ENCODE results near the gene KCTD18.

KCTD18 gene

GRCh38 chr2:200452377-200452776 lies 57.5 kb downstream of the KCTD18 start:
- DNase-seq (ENCODE audit: low read depth): no peak
- no peak overlapping the region for H3K4me3 ChIP-seq (ENCODE audit: low read depth, low read length)
- TF ChIP-seq, protein P1, sequence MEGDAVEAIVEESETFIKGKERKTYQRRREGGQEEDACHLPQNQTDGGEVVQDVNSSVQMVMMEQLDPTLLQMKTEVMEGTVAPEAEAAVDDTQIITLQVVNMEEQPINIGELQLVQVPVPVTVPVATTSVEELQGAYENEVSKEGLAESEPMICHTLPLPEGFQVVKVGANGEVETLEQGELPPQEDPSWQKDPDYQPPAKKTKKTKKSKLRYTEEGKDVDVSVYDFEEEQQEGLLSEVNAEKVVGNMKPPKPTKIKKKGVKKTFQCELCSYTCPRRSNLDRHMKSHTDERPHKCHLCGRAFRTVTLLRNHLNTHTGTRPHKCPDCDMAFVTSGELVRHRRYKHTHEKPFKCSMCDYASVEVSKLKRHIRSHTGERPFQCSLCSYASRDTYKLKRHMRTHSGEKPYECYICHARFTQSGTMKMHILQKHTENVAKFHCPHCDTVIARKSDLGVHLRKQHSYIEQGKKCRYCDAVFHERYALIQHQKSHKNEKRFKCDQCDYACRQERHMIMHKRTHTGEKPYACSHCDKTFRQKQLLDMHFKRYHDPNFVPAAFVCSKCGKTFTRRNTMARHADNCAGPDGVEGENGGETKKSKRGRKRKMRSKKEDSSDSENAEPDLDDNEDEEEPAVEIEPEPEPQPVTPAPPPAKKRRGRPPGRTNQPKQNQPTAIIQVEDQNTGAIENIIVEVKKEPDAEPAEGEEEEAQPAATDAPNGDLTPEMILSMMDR (IDR thresholded peaks at IDR 0.05; ENCODE audit: control insufficient read depth, extremely low read depth, insufficient read depth): no peak

GRCh38 chr2:200451511-200451910 lies 58.4 kb downstream of the KCTD18 start:
- no peak overlapping the region for H3K4me3 ChIP-seq (ENCODE audit: low read depth, low read length)
- TF ChIP-seq, protein P1 (IDR thresholded peaks at IDR 0.05; ENCODE audit: control insufficient read depth, extremely low read depth, insufficient read depth): no peak
- no peak for DNase-seq (ENCODE audit: low read depth)

- TF ChIP-seq, protein P1 (IDR thresholded peaks at IDR 0.05; ENCODE audit: control insufficient read depth, extremely low read depth, insufficient read depth): no peak
Observed at GRCh38 chr2:200450288-200450687, 59.6 kb downstream of the KCTD18 start.

DNA sequence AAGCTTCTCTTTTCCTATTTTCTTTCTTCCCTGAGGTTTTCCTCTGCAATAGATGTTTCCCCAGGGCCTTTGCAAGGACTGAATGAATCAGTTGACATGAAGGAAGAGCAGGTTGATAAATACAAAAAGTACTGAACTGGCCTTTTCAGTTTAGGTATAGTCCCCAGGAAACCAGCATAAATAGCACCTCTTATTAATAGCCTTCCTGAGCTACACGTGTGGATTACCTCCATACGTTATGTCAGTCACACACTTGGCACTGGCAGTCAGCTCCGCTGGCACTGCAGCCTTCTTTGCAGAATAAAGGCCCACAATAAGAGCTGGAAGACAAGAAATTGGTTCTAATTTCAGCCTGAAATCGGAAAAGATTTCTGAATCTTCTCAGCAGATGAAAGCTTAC lies 60.7 kb downstream of the KCTD18 start:
- TF ChIP-seq, protein P1 (IDR thresholded peaks at IDR 0.05; ENCODE audit: control insufficient read depth, extremely low read depth, insufficient read depth): no peak
- no peak overlapping the region for H3K4me3 ChIP-seq (ENCODE audit: low read depth, low read length)
- DNase-seq (ENCODE audit: low read depth): no peak

More at GRCh38 chr2:200450288-200450687, 59.6 kb downstream of the KCTD18 start:
- no peak overlapping the region for H3K4me3 ChIP-seq (ENCODE audit: low read depth, low read length)
- no peak for DNase-seq (ENCODE audit: low read depth)

- no peak overlapping the region for H3K4me3 ChIP-seq (ENCODE audit: low read depth, low read length)
- DNase-seq (ENCODE audit: low read depth): no peak
- TF ChIP-seq, protein P1 (IDR thresholded peaks at IDR 0.05; ENCODE audit: control insufficient read depth, extremely low read depth, insufficient read depth): no peak
Observed at GRCh38 chr2:200448455-200448854, 61.4 kb downstream of the KCTD18 start.

GRCh38 chr2:200447139-200447855 lies 62.6 kb downstream of the KCTD18 start:
- H3K4me3 ChIP-seq (ENCODE audit: low read depth, low read length): no peak overlapping the region
- TF ChIP-seq, protein P1 (IDR thresholded peaks at IDR 0.05; ENCODE audit: control insufficient read depth, extremely low read depth, insufficient read depth): no peak
- no peak for DNase-seq (ENCODE audit: low read depth)

GRCh38 chr2:200446612-200447011 lies 63.3 kb downstream of the KCTD18 start:
- no peak overlapping the region for H3K4me3 ChIP-seq (ENCODE audit: low read depth, low read length)
- no peak for DNase-seq (ENCODE audit: low read depth)
- TF ChIP-seq, protein P1 (IDR thresholded peaks at IDR 0.05; ENCODE audit: control insufficient read depth, extremely low read depth, insufficient read depth): no peak

All from LNCaP clone FGC (cell line).